Fibroblast of the conjunctiva (primary cell): ENCODE data around the gene TALDO1.

Source experiments
- DNase-seq: peaks from one replicate; pipeline ENCODE4 v3.0.0-alpha.2; 2010; ENCODE audit warnings: low read depth

The TALDO1 gene

GRCh38 chr11:799641-800316 lies 52.5 kb downstream of the TALDO1 start:
- no peak for DNase-seq

DNA sequence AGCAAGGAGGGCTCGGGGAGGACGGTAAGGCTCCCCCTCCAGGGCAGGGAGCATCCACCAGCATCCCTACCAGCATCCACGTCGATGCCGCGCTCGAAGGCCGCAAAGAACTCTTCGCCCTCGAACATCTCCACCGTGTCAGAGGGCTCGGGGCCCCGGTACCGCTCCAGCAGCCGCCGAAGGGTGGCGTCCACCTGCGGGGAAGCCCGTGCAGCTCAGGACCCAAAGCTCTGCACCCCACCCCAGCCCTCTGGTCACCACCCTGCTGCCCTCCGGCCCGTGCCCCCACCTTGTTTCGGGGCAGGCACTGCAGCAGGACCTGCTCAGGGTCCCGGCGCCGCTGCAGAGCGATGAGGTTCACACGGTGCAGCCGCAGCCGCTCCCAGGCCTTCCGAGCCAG lies 53.2 kb downstream of the TALDO1 start:
- DNase-seq, result no peak

DNA sequence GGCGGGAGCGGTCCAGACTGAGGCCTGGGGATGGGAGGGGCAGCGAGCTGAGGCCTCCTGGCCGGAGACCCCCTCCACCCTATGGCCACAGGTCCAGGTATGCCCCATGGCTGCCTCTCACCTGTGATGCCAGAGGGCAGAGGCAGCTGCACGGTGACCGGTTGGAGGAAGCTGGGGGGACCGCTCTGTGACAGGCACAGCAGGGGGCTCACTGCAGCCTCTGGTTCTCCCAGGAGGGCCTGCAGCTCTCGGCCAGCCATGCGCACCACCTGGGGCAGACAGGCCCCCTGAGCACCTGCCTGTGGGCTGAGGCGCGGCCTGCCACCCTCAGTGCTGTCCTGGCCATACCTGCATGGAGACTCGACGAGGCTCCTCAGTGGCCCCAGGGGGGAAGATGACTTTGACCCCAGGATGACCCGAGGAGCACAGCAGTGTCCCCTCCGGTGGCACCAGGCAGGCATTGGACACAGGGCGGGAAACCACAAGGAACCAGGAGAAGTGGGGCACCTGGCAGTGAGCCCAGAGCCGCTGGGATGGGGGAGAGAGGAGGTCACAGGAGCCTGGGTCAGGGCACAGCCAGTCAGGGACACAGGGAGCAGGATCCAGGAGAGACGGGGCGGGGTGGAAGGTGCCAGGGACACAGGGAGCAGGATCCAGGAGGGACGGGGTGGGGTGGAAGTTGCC lies 54.0 kb downstream of the TALDO1 start:
- DNase-seq, result no peak

- DNase-seq, result no peak
These were observed 54.9 kb downstream of the TALDO1 start for GRCh38 chr11:802018-802617.

- DNase-seq, result no peak
These were observed 55.6 kb downstream of the TALDO1 start for GRCh38 chr11:802693-803466.

- no peak for DNase-seq
These were observed 56.1 kb downstream of the TALDO1 start for GRCh38 chr11:803467-803742.

DNA sequence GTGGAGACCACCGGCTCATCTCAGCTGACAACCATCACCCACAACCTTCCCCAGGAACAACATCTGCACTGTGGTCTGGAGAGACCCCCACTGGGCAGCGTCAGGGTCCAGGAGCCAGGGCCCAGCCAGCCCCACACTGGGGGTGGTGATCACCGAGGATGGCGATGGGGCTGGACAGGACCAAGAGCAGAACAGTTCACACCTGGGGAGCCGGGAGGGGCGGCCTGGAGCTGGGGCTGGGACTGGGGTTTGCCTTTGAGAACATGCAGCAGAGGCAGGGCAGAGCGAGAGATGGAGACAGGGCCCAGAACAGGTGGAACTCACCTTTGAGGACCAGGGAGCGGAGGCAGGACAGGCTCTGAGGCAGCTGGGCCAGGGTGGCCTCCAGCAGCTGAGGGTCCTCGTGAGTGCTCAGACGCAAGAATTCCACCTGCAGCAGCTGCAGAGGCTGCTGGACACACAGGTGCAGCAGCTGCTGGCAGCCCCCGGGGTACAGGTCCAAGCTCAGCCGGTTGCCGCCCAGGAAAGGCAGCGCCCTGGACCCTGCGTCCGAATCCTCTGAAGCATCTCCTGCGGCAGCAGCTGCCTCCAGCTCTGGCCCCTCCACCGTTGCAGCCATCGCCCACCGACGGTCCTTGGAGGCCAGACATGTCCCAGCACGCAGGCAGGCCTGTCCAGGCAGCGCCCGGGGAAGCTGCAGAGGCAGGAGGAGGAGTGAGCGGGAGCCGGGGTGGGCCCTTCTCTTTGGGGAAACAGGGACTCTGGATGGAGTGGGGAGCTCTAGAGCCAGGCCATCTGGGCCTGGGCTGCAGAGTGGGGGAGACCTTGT lies 56.7 kb downstream of the TALDO1 start:
- DNase-seq, result no peak

GRCh38 chr11:804599-804964 lies 57.3 kb downstream of the TALDO1 start:
- no peak for DNase-seq

DNA sequence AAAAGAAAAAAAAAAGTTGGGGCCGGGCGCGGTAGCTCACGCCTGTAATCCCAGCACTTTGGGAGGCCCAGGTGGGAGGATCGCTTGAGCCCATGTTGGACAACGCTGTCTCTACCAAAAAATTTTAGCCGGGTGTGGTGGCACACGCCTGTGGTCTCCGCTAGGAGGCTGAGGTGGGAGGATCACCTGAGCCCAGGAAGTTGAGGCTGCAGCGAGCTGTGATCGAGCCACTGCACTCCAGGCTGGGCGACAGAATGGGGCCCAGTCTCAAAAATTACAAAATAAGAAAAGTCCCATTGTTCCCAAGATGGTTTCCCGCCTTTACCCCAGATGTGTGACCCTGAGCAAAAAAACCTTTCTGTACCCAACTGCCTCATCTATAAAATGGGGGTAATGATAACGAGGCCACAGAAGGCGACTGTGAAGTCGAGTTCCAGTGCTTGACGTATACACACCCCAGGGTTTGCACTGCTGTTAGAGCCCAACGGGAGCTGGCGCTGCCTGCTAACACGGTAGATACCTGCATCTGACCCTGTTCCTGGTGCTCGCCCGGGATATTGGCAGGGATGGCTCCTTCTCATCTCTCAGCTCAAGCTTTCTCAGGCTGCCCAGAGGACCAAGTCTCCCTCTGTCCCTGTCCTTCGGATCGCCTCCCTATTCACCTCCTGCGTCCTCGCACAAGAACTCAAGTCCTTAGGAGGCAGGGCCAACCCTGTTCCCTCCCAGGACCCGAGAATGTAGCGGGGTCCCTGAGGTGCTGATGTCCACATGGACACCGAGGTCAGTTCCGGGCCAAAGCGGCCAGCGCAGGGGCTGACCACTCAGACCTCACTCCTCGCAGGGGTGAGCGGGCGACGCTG lies 61.4 kb downstream of the TALDO1 start:
- DNase-seq, result peak; percentile 52

- peak; percentile 94 for DNase-seq
These were observed 62.2 kb downstream of the TALDO1 start, which contains the start of gene RPLP2 for GRCh38 chr11:809287-810039. TSS of gene RPLP2 (plus strand) at chr11:809967. CDS start at chr11:810235, 268 bp downstream.

DNA sequence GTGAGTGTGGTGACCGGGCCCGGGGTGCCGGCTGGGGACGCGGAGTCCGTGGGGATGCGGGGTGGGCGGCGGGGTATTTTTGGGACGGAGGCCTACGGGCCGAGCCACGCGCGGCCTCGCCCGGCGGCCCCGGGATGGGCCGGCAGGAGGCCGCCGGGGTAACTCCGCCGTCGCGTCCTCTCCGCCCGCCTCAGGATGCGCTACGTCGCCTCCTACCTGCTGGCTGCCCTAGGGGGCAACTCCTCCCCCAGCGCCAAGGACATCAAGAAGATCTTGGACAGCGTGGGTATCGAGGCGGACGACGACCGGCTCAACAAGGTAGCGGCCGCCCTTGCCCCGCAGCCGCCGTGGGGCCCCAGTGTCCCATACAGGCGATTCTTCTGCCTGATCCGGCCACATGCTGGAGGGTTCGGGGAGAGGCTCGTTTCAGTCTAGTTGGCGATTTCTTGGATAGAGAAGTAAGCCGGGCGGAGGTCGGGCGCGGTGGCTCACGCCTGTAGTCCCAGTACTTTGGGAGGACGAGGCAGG lies 62.8 kb downstream of the TALDO1 start:
- DNase-seq, result no peak

DNA sequence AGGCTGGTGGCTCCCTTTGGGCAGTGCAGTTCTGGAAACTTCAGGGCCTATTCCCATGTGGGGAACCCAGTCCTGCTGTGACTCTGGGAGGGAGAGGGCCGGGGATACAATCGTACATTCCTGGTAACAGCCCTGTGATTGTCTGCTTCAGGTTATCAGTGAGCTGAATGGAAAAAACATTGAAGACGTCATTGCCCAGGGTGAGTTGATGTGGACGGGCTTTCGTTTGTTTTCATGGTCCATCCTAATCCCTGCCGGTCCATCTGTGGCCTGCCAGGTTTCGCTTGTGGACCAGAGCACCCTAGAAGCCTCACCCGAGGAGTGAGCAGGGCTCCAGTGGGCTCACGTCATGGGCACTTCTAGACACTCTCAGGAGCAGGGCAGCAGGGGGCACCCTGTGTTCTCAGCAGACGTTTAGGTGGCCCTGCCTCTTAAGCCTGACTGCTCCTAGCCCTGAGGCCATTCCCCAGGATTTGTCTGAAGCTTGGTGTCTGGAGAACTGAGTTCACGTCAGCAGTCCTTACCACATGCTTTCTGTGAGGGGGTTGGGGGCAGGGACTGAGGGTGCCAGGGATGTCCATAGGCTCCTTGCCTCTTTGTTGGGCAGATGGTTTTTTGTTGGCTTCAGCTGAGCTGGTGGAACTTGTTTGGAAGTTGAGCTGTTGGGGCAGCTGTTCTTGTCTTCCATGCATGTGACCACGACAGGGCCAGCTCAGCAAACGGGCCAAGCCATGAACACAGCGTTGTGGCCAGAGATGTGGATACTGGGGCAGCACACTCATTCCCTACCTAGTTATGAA lies 64.4 kb downstream of the TALDO1 start:
- DNase-seq, result no peak

DNA sequence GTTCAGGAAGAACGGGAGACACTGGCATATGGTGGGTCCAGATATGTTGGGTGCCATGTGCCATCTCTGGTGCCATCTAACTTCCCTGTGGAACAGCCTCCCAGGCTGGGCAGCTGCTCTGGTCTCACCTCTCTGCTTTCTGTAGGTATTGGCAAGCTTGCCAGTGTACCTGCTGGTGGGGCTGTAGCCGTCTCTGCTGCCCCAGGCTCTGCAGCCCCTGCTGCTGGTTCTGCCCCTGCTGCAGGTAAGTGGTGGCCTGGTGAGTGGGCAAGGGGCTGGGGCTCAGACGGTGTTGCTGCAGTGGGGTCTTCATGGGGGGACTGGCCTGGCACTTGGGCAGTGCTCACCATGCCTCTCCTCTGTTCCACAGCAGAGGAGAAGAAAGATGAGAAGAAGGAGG lies 65.1 kb downstream of the TALDO1 start:
- DNase-seq, result no peak

GRCh38 chr11:813072-813455 lies 65.8 kb downstream of the TALDO1 start:
- DNase-seq, result no peak

GRCh38 chr11:813456-814096 lies 66.3 kb downstream of the TALDO1 start:
- no peak for DNase-seq
